NCI-H1092 (cell line): ENCODE results near the gene HLA-E.
"Not testable (repeated sequence)": the region's sequence is repeated elsewhere in the genome, so short reads cannot be mapped to it uniquely, and the experiment has no call there.

Experiments used
- DNase-seq: peaks from one replicate; lab custom pipeline; 2025; lab: John Stamatoyannopoulos, UW

HLA-E gene

DNA sequence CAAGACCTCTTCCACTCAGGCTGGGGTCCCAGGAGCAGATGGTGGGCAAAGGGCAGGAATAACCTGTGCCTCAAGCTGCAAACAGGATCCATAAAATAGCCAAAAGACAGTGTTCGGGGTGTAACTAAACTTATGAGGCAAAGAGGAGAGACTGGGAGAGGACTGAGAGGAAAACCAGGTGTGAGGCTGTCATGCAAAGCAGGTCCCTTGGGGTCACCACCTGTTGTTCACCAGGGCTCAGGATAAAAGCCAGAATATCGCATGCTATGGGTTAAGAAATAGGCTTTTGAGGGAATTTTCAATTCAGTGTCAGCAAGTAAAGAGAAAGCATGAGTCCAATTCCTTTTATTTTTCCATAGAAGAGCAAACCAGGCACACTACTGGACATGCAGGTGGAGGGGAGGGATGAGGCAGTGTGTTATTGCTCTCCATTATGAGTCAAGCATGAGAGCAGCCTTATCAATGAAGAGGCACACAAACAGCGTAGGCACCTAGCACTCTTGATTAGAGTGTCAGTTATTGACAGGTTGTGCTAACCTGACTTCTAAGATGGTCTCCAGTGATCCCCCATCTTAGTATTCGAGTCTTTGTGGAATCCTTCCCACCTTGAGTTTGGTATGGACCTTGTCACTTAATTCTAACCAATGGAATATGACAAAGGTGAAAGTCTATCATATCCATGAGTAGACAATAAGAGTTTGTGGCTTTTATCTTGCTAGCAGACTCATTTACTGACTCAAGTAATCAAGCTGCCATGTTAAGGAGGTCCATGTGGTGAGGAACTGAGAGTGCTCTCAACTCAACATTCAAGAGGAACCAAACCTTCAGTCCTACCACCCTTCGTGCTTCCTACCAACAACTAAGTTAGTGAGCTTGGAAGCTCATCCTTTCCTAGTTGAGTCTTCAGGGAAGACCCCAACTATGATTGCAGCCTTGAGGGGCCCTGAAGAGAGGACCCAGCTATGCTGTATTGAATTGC lies 18.8 kb downstream of the HLA-E start:
- DNase-seq = no peak

DNA sequence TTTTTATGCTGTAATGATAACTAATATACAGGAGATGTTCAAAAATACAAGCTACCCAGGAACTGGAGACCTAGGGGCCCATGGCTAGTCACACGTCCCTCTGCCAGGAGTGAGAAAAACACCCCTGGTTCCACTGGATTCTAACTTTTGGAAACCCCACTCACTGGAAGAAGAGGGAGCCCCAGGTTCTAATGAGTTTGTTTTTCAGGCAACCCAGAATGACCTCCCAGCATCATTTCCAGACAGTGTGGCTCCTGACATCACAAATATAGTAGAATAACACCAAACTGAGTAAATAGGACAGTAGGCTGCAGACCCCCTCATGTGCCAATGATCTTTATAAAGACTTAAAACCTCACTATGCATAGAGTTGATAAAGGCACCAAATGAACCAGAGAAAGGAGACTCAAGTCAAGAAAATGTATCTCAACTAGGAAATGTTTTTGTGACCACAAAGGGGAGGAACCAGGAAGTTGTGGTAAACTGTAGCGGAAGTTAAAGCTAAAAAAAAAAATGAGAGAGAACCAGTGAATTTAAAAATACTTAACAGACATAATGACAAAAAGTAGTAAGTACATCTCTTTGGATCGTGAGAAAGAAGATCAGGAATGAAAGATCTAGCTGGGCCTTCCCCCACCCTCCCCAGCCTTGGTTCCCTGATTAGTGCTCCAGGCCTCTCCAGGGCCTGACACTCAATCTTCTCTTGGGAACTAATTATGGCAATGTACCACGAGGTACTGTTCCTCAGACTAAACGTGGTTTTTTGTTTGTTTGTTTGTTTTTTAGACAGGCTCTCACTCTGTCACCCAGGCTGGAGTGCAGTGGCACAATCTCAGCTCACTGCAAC lies 19.8 kb downstream of the HLA-E start:
- DNase-seq = no peak

DNA sequence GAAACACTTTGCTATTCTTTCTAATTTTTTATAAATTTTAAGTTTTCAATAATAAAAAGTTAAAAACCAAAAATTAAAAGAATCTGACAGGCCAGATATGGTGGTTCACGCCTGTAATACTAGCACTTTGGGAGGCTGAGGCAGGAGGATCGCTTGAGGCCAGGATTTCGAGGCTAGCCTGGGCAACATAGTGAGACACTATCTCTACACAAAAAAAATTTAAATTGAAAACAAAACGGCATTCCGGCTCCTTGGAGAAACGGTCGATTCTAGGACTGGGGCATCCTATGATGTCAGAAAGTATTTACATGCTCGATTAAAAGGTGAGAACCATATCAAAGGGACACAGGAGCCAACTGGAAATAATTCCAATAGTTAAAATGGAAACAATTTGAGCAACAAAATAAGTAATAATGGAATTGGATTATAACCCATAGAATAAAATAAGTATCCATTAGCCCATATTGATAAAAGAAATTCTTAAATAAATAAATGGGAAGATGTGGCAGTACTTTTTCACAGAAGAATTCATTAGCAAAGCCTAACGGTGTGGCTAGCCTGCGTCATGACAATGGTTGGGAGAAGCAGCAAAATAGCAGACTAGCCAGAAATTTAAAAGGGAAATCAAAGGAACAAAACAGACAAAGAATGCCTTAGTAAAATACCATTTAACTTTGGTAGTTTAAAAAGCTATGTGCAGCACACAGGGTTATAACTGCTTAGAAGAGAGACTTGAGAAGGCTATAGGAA lies 21.3 kb downstream of the HLA-E start:
- no peak for DNase-seq

DNA sequence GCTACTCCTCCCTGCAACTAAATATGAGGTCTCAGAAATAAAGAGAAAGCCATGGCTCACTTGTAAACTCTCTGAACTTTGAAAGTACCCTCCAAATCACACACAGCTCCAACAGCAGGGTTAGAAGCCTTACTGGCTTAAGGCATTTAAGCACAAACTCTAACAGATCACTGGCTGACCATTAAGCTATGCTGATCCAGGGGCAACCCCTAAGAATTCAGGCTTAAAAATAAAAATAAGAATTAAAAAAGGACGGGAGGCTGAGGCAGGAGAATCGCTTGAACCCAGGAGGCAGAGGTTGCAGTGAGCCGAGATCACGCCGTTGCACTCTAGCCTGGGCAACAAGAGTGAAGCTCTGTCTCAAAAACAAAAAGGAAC lies 21.8 kb downstream of the HLA-E start:
- DNase-seq = no peak

DNA sequence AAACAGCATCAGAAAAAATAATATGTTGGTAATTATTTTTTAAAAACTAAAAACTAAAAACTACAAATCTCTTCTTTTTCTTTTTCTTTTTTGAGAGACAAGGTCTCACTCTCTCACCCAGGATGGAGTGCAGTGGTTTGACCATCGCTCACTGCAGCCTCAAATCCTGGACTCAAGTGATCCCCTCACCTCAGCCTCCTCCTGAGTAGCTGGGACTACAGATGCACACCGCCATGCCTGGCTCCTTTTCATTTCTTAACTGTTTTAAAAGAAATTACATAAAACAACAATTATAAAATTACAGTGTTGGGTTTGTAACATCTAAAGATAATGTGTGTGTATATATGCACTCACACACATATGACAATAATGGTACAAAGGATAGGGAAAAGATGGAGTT lies 24.1 kb downstream of the HLA-E start:
- DNase-seq = no peak

DNA sequence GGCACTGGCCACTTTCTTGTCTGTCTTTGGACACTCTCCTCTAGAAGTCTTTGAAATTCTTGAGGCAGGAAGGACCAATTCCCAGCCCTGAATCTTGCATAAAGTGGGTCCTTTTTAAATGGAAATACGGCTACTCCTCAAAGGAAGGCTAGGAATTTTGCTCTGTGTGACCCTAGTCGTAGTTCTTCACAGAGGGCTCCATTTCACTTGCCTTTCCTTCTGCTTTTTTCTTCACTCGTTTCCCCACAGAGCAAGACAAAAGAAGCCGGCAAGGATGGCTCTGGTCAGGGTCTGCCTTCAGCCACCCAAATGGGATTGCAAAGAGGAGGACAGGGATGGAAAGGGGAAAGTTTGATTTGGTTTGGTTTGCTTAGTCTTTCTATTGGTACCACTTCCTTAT lies 25.8 kb downstream of the HLA-E start:
- DNase-seq = no peak

DNA sequence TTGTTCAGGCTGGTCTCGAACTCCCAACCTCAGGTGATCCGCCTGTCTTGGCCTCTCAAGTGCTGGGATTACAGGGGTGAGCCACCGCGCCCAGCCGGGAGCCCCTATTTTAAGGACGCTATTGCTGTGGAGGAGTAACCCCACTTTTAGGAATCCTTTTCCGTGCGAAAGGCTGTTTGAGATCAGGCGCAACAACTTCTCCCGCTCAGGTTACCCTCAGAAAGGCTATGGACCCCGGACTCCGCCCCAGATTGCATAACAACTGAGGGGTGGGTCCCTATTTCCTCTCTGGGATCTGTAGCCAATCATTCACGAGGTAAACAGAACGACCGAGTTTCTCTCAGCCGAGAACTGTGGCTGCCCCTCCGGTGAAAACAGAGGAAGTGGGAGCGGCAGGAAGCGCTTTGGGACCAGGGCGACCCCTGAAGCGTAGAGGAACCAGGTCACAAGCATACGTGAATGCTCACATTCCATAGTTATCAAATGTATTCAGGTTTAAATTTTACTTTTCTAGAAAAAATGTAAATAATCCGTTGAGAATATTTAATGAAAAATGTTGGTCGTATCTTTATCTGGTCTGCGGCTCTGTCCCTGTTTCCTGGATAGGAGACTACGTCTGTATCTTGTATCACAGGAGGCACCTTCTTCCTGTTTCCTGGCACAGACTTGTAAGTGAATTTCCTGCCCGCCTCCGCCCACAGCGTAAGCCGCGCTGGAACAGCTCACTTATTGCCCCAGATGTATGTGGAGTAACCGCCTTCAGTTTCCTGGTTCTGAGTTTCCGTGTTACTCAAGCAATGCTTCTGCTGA lies 26.8 kb downstream of the HLA-E start:
- no peak for DNase-seq

DNA sequence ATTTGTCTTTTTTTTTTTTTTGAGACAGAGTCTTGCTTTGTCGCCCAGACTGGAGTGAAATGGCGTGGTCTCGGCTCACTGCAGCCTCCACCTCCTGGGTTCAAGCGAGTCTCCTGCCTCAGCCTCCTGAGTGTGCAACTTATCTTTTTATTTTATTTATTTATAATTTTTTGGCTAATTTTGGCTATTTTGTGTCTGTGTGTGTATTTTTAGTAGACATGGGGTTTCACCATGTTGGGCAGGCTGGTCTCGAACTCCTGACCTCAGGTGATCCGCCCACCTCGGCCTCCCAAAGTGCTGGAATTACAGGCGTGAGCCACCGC lies 27.4 kb downstream of the HLA-E start:
- DNase-seq = not testable (repeated sequence)

DNA sequence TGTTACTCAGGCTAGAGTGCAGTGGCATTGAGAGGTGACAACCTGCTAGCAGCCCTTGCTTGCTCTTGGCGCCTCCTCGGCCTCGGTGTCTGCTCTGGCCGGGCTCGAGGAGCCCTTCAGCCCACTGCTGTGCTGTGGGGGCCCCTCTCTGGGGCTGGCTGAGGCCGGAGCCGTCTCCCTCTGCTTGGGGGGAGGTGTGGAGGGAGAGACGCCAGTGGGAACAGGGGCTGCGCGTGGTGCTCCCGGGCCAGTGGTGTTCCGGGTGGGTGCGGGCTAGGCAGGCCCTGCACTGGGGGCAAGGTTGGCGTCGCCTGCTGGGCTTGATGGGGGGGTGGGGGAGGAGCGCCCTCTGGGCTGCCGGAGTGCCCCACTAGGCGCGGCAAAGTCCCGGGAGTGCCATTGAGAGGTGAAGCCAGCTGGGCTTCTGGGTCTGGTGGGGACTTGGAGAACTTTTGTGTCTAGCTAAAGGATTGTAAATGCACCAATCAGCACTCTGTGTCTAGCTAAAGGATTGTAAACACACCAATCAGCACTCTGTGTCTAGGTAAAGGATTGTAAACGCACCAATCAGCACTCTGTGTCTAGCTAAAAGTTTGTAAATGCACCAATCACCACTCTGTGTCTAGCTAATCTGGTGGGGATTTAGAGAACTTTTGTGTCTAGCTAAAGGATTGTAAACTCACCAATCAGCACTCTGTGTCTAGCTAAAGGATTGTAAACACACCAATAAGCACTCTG lies 28.6 kb downstream of the HLA-E start:
- not testable (repeated sequence) for DNase-seq

DNA sequence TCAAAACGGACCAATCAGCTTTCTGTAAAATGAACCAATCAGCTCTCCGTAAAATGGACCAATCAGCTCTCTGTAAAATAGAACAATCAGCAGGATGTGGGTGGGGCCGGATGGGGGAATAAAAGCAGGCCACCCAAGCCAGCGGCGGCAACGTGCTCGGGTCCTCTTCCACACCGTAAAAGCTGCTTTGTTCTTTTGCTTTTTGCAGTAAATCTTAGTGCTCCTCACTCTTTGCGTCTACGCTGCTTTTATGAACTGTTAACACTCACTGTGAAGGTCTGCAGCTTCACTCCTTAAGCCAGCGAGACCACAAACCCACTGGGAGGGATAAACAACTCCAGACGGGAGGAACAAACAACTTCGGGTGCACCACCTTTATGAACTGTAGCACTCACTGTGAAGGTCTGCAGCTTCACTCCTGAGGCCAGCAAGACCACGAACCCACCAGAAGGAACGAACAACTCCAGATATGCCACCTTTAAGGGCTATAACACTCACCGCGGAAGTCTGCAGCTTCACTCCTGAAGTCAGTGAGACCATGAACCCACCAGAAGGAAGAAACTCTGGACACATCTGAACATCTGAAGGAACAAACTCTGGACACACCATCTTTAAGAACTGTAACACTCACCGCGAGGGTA lies 29.3 kb downstream of the HLA-E start:
- not testable (repeated sequence) for DNase-seq

DNA sequence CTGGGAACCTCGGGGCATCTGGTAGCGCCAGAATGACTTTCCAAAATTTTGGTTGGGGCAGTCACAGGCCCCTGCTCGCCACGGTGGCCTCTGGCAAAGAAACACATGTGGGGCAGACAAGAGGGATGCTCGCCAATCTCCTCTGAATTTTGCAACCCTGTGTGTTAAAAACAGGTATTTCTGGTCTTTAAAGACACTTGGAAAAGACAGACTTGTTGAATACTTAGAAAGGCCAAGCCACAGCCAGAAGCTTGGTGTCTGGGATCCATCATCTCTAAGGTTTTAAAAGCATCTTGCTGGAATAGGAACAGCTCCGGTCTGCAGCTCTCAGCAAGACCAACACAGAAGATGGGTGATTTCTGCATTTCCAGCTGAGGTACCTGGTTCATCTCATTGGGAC lies 31.2 kb downstream of the HLA-E start:
- no peak for DNase-seq

DNA sequence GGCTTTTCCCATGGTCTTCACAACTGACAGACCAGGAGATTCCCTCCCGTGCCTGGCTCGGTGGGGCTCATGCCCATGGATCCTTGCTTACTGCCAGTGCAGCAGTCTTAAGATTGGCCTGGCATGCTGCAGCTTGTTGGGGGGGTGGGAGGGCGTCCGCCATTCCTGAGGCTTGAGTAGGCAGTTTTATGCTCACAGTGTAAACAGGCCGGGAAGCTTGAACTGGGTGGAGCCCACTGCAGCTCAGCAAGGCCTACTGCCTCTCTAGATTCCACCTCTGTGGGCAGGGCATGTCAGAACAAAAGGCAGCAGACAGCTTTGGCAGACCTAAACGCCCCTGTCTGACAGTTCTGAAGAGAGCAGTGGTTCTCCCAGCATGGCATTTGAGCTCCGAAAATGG lies 31.8 kb downstream of the HLA-E start:
- not testable (repeated sequence) for DNase-seq

DNA sequence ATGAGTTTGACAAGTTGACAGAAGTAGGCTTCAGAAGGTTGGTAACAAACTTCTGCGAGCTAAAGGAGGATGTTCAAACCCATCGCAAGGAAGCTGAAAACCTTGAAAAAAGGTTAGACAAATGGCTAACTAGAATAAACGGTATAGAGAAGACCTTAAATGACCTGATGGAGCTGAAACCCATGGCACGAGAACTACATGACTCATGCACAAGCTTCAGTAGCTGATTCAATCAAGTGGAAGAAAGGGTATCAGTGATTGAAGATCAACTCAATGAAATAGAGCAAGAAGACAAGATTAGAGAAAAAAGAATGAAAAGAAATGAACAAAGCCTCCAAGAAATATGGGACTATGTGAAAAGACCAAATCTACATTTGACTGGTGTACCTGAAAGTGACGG lies 32.6 kb downstream of the HLA-E start:
- DNase-seq = not testable (repeated sequence)

DNA sequence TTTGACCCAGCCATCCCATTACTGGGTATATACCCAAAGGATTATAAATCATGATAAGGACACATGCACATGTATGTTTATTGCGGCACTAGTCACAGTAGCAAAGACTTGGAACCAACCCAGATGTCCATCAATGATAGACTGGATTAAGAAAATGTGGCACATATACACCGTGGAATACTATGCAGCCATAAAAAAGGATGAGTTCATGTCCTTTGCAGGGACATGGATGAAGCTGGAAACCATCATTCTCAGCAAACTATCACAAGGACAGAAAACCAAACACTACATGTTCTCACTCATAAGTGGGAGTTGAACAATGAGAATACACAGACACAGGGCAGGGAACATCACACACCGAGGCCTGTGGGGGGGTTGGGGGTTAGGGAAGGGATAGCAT lies 37.1 kb downstream of the HLA-E start:
- not testable (repeated sequence) for DNase-seq

DNA sequence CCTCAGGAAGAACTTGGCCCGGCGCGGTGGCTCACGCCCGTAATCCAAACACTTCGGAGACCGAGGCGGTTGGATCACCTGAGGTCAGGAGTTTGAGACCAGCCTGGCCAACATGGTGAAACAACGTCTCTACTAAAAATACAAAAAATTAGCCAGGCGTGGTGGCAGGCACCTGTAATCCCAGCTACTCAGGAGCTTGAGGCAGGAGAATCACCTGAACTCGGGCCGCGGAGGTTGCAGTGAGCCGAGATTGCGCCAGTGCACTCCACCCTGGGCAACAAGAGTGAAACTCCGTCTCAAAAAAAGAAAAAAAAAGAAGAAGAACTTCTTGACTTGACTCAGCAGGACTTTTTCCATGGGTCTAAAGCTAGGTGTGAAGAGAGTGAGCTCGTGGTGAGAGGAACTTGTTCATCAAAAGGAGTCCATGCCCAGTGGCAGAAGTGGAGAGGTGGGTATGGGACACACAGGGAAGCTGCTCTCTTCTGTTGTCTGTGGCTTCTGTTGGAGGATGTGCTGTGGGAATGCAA lies 40.1 kb downstream of the HLA-E start:
- not testable (repeated sequence) for DNase-seq

DNA sequence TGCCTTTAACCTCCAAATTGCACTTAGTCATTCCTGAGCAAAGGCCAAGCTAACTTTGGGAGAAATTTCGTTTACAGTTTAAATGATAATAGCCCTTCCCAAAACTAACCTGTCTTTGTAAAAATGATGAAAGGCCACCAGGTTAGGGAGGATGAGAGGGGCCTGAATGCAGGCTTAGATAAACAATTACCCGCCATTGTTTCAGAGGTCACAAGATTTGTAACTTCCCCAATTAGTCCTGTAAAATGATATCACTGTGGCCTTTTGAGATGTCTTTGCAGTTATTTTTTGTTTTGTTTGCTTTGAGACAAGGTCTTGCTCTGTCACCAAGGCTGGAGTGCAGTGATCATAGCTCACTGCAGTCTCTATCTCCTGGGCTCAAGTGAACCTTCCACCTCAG lies 40.7 kb downstream of the HLA-E start:
- DNase-seq = no peak

DNA sequence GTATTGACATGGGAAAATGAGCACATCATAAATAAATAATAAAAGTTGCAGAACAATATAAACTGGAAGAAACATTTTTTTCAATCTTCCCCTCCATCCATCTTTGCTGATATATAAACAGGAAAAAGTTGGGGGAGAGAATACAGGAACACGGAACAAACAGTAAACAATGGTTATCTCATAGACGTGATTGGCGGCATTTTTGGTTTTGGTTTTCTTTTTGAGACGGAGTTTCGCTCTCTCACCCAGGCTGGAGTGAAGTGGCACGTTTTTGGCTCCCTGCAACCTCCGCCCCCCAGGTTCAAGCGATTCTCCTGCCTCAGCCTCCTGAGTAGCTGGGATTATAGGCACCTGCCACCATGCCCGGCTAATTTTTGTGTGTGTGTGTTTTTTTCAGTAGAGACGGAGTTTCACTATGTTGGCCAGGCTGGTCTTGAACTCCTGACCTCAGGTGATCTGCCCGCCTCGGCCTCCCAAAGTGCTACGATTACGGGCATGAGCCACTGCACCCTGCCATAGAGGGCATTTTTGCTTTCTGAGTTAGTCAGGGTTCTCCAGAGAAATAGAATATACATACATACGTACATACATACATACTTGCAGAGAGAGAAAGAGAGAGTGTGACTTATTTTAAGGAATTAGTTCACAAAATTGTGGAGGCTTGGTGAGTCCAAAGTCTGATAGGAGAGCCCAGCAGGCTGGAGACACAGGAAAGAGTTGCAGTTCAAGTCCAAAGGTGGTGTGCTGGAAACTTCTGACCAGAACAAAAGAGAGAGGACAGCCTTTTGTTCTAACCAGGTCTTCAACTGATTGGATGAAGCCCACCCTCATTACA lies 44.4 kb downstream of the HLA-E start:
- DNase-seq = no peak

DNA sequence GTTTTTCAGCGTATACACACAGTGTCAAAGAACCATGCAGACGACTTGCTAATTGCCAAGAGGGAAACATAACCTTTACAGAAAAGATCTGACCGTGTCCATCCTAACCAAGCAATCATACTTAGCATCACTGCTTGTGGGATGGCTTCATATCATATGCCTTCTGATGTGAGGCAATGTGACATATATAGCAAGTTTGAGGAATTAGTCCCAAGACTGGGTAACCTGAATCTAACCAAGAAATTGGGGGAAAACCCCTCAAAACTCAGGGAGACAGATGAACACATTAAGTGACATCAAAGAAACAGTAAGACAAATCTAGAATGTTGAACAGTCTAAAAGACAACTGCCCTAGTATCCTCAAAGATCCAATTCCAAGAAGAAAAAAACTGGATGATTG lies 48.6 kb downstream of the HLA-E start:
- no peak for DNase-seq
